Neuron (in vitro differentiated cells): ENCODE results near the gene MXI1.
"Not testable (repeated sequence)": the region's sequence is repeated elsewhere in the genome, so short reads cannot be mapped to it uniquely, and the experiment has no call there.

Experiments used
- H2AFZ ChIP-seq: one replicate; pipeline ENCODE4 v1.6.1; 2013; ENCODE audit warnings: low read depth, mild to moderate bottlenecking, inconsistent platforms, low read length, moderate library complexity
- H3K27me3 ChIP-seq: one replicate; pipeline ENCODE4 v1.6.1; 2013; ENCODE audit warnings: low read length; ENCODE audit not compliant: insufficient read depth
- H3K36me3 ChIP-seq: one replicate; pipeline ENCODE4 v1.6.1; 2013; ENCODE audit warnings: low read length; ENCODE audit not compliant: insufficient read depth
- H3K4me1 ChIP-seq: one replicate; pipeline ENCODE4 v1.6.1; 2013; ENCODE audit warnings: low read length; ENCODE audit not compliant: insufficient read depth
- H3K4me3 ChIP-seq: 2 replicates; pipeline ENCODE4 v1.5.1; 2013; ENCODE audit warnings: mild to moderate bottlenecking, low read length, moderate library complexity
- H3K9me3 ChIP-seq: one replicate; pipeline ENCODE4 v1.6.1; 2013; ENCODE audit warnings: low read length

Gene MXI1

GRCh38 chr10:110170142-110170971, 37.0 kb upstream of the MXI1 start:
- H3K4me1 ChIP-seq = peaks cover 22% of the 10 kb centered on the region
- no peaks in the 10 kb centered on the region for H3K36me3 ChIP-seq
- no peak overlapping the region for H2AFZ ChIP-seq
- peaks cover 39% of the 10 kb centered on the region for H3K27me3 ChIP-seq
- no peak overlapping the region for H3K4me3 ChIP-seq
- no peaks in the 10 kb centered on the region for H3K9me3 ChIP-seq

GRCh38 chr10:110171032-110171431, 36.4 kb upstream of the MXI1 start:
- Histone ChIP-seq H3K4me3 (no peak overlapping the region), H3K36me3 (no peaks in the 10 kb centered on the region), H3K4me1 (peaks cover 28% of the 10 kb centered on the region), H3K9me3 (no peaks in the 10 kb centered on the region), H2AFZ (no peak overlapping the region), H3K27me3 (peaks cover 39% of the 10 kb centered on the region)

- H2AFZ ChIP-seq = no peak overlapping the region
- H3K27me3 ChIP-seq = peaks cover 35% of the 10 kb centered on the region
- H3K4me3 ChIP-seq = no peak overlapping the region
- H3K36me3 ChIP-seq = no peaks in the 10 kb centered on the region
- H3K9me3 ChIP-seq = no peaks in the 10 kb centered on the region
- H3K4me1 ChIP-seq = peaks cover 35% of the 10 kb centered on the region
Measured at GRCh38 chr10:110172155-110172554, 35.2 kb upstream of the MXI1 start.

GRCh38 chr10:110174201-110174600, 33.2 kb upstream of the MXI1 start:
- H3K4me1 ChIP-seq = peaks cover 35% of the 10 kb centered on the region
- H3K9me3 ChIP-seq = no peaks in the 10 kb centered on the region
- H2AFZ ChIP-seq = no peak overlapping the region
- H3K4me3 ChIP-seq = no peak overlapping the region
- peaks cover 20% of the 10 kb centered on the region for H3K27me3 ChIP-seq
- H3K36me3 ChIP-seq = no peaks in the 10 kb centered on the region

GRCh38 chr10:110174816-110175215, 32.6 kb upstream of the MXI1 start:
- peaks cover 17% of the 10 kb centered on the region for H3K27me3 ChIP-seq
- no peak overlapping the region for H2AFZ ChIP-seq
- H3K36me3 ChIP-seq = no peaks in the 10 kb centered on the region
- no peak overlapping the region for H3K4me3 ChIP-seq
- peaks cover 34% of the 10 kb centered on the region for H3K4me1 ChIP-seq
- no peaks in the 10 kb centered on the region for H3K9me3 ChIP-seq

- Histone ChIP-seq H2AFZ (no peak overlapping the region), H3K36me3 (no peaks in the 10 kb centered on the region), H3K9me3 (no peaks in the 10 kb centered on the region), H3K27me3 (peaks cover 14% of the 10 kb centered on the region), H3K4me3 (no peak overlapping the region), H3K4me1 (peaks cover 28% of the 10 kb centered on the region)
Measured at GRCh38 chr10:110175406-110175805, 32.0 kb upstream of the MXI1 start.

- H3K4me3 ChIP-seq = no peak overlapping the region
- no peak overlapping the region for H2AFZ ChIP-seq
- no peaks in the 10 kb centered on the region for H3K9me3 ChIP-seq
- H3K27me3 ChIP-seq = peaks cover 10% of the 10 kb centered on the region
- peaks cover 21% of the 10 kb centered on the region for H3K4me1 ChIP-seq
- H3K36me3 ChIP-seq = no peaks in the 10 kb centered on the region
Measured at GRCh38 chr10:110176141-110177030, 31.0 kb upstream of the MXI1 start.

GRCh38 chr10:110179220-110179619, 28.2 kb upstream of the MXI1 start:
- H3K36me3 ChIP-seq = no peaks in the 10 kb centered on the region
- no peaks in the 10 kb centered on the region for H3K9me3 ChIP-seq
- no peak overlapping the region for H2AFZ ChIP-seq
- peaks cover 17% of the 10 kb centered on the region for H3K4me1 ChIP-seq
- no peak overlapping the region for H3K4me3 ChIP-seq
- peaks cover 6% of the 10 kb centered on the region for H3K27me3 ChIP-seq

- Histone ChIP-seq H2AFZ (no peak overlapping the region), H3K4me3 (no peak overlapping the region), H3K27me3 (peaks cover 6% of the 10 kb centered on the region), H3K9me3 (no peaks in the 10 kb centered on the region), H3K36me3 (no peaks in the 10 kb centered on the region), H3K4me1 (peaks cover 3% of the 10 kb centered on the region)
Measured at GRCh38 chr10:110181451-110181850, 26.0 kb upstream of the MXI1 start.

- Histone ChIP-seq H2AFZ (no peak overlapping the region), H3K36me3 (no peaks in the 10 kb centered on the region), H3K9me3 (no peaks in the 10 kb centered on the region), H3K27me3 (peaks cover 6% of the 10 kb centered on the region), H3K4me3 (no peak overlapping the region), H3K4me1 (no peaks in the 10 kb centered on the region)
Measured at GRCh38 chr10:110181911-110182310, 25.5 kb upstream of the MXI1 start.

GRCh38 chr10:110184398-110184797, 23.0 kb upstream of the MXI1 start:
- Histone ChIP-seq H3K9me3 (no peaks in the 10 kb centered on the region), H3K27me3 (peaks cover 1% of the 10 kb centered on the region), H3K4me3 (no peak overlapping the region), H2AFZ (no peak overlapping the region), H3K36me3 (no peaks in the 10 kb centered on the region), H3K4me1 (no peaks in the 10 kb centered on the region)

GRCh38 chr10:110185646-110186182, 21.7 kb upstream of the MXI1 start:
- H3K9me3 ChIP-seq, H3K36me3 ChIP-seq, H2AFZ ChIP-seq, H3K27me3 ChIP-seq, H3K4me1 ChIP-seq, H3K4me3 ChIP-seq: not testable (repeated sequence)

GRCh38 chr10:110190170-110190569, 17.2 kb upstream of the MXI1 start:
- H3K9me3 ChIP-seq = no peaks in the 10 kb centered on the region
- no peaks in the 10 kb centered on the region for H3K27me3 ChIP-seq
- H3K4me3 ChIP-seq = no peak overlapping the region
- H3K36me3 ChIP-seq = no peaks in the 10 kb centered on the region
- no peak overlapping the region for H2AFZ ChIP-seq
- peaks cover 9% of the 10 kb centered on the region for H3K4me1 ChIP-seq
